Neuron (in vitro differentiated cells): ENCODE data around the gene GIMAP8.

Experiments
- H2AFZ ChIP-seq: one replicate; pipeline ENCODE4 v1.6.1; 2013; ENCODE audit warnings: low read depth, mild to moderate bottlenecking, inconsistent platforms, low read length, moderate library complexity
- H3K27me3 ChIP-seq: one replicate; pipeline ENCODE4 v1.6.1; 2013; ENCODE audit warnings: low read length; ENCODE audit not compliant: insufficient read depth
- H3K36me3 ChIP-seq: one replicate; pipeline ENCODE4 v1.6.1; 2013; ENCODE audit warnings: low read length; ENCODE audit not compliant: insufficient read depth
- H3K4me1 ChIP-seq: one replicate; pipeline ENCODE4 v1.6.1; 2013; ENCODE audit warnings: low read length; ENCODE audit not compliant: insufficient read depth
- H3K4me3 ChIP-seq: 2 replicates; pipeline ENCODE4 v1.5.1; 2013; ENCODE audit warnings: mild to moderate bottlenecking, low read length, moderate library complexity
- H3K9me3 ChIP-seq: one replicate; pipeline ENCODE4 v1.6.1; 2013; ENCODE audit warnings: low read length

The GIMAP8 gene

GRCh38 chr7:150407588-150408392, 42.6 kb upstream of the GIMAP8 start:
- no peaks in the 10 kb centered on the region for H3K27me3 ChIP-seq
- no peak overlapping the region for H2AFZ ChIP-seq
- H3K36me3 ChIP-seq = no peaks in the 10 kb centered on the region
- peaks cover 27% of the 10 kb centered on the region for H3K4me1 ChIP-seq
- no peak overlapping the region for H3K4me3 ChIP-seq
- H3K9me3 ChIP-seq = no peaks in the 10 kb centered on the region

GRCh38 chr7:150408393-150409299, 41.8 kb upstream of the GIMAP8 start:
- H3K36me3 ChIP-seq = no peaks in the 10 kb centered on the region
- no peak overlapping the region for H2AFZ ChIP-seq
- no peaks in the 10 kb centered on the region for H3K9me3 ChIP-seq
- H3K4me1 ChIP-seq = peaks cover 23% of the 10 kb centered on the region
- H3K27me3 ChIP-seq = no peaks in the 10 kb centered on the region
- no peak overlapping the region for H3K4me3 ChIP-seq

- H3K9me3 ChIP-seq = no peaks in the 10 kb centered on the region
- no peaks in the 10 kb centered on the region for H3K27me3 ChIP-seq
- no peaks in the 10 kb centered on the region for H3K36me3 ChIP-seq
- no peak overlapping the region for H3K4me3 ChIP-seq
- H3K4me1 ChIP-seq = peaks cover 18% of the 10 kb centered on the region
- H2AFZ ChIP-seq = no peak overlapping the region
Measured at GRCh38 chr7:150409300-150410030, 41.0 kb upstream of the GIMAP8 start.

- Histone ChIP-seq H3K36me3 (no peaks in the 10 kb centered on the region), H3K27me3 (no peaks in the 10 kb centered on the region), H2AFZ (no peak overlapping the region), H3K9me3 (no peaks in the 10 kb centered on the region), H3K4me3 (no peak overlapping the region), H3K4me1 (peaks cover 14% of the 10 kb centered on the region)
Measured at GRCh38 chr7:150410131-150410530, 40.3 kb upstream of the GIMAP8 start.

GRCh38 chr7:150410680-150411346, 39.6 kb upstream of the GIMAP8 start:
- Histone ChIP-seq H3K36me3 (no peaks in the 10 kb centered on the region), H2AFZ (no peak overlapping the region), H3K9me3 (no peaks in the 10 kb centered on the region), H3K4me1 (peaks cover 19% of the 10 kb centered on the region), H3K27me3 (no peaks in the 10 kb centered on the region), H3K4me3 (no peak overlapping the region)

- H3K4me3 ChIP-seq = no peak overlapping the region
- H3K27me3 ChIP-seq = no peaks in the 10 kb centered on the region
- H3K36me3 ChIP-seq = no peaks in the 10 kb centered on the region
- peaks cover 17% of the 10 kb centered on the region for H3K4me1 ChIP-seq
- no peak overlapping the region for H2AFZ ChIP-seq
- H3K9me3 ChIP-seq = no peaks in the 10 kb centered on the region
Measured at GRCh38 chr7:150411606-150412005, 38.8 kb upstream of the GIMAP8 start.

- Histone ChIP-seq H2AFZ (no peak overlapping the region), H3K4me3 (no peak overlapping the region), H3K36me3 (no peaks in the 10 kb centered on the region), H3K9me3 (no peaks in the 10 kb centered on the region), H3K27me3 (no peaks in the 10 kb centered on the region), H3K4me1 (peaks cover 17% of the 10 kb centered on the region)
Measured at GRCh38 chr7:150412016-150412415, 38.4 kb upstream of the GIMAP8 start.

- no peaks in the 10 kb centered on the region for H3K27me3 ChIP-seq
- no peaks in the 10 kb centered on the region for H3K36me3 ChIP-seq
- H3K4me1 ChIP-seq = peaks cover 17% of the 10 kb centered on the region
- H2AFZ ChIP-seq = no peak overlapping the region
- H3K4me3 ChIP-seq = no peak overlapping the region
- H3K9me3 ChIP-seq = no peaks in the 10 kb centered on the region
Measured at GRCh38 chr7:150412518-150413488, 37.6 kb upstream of the GIMAP8 start.

- Histone ChIP-seq H3K27me3 (no peaks in the 10 kb centered on the region), H3K36me3 (no peaks in the 10 kb centered on the region), H3K9me3 (no peaks in the 10 kb centered on the region), H2AFZ (no peak overlapping the region), H3K4me3 (no peak overlapping the region), H3K4me1 (peaks cover 17% of the 10 kb centered on the region)
Measured at GRCh38 chr7:150413640-150414081, 36.8 kb upstream of the GIMAP8 start.

GRCh38 chr7:150415161-150416153, 35.0 kb upstream of the GIMAP8 start:
- Histone ChIP-seq H3K4me1 (peaks cover 17% of the 10 kb centered on the region), H3K27me3 (no peaks in the 10 kb centered on the region), H3K36me3 (no peaks in the 10 kb centered on the region), H3K4me3 (no peak overlapping the region), H3K9me3 (no peaks in the 10 kb centered on the region), H2AFZ (no peak overlapping the region)

GRCh38 chr7:150417239-150417638, 33.2 kb upstream of the GIMAP8 start:
- Histone ChIP-seq H3K4me1 (peaks cover 17% of the 10 kb centered on the region), H3K36me3 (no peaks in the 10 kb centered on the region), H3K27me3 (no peaks in the 10 kb centered on the region), H3K4me3 (no peak overlapping the region), H3K9me3 (no peaks in the 10 kb centered on the region), H2AFZ (no peak overlapping the region)
